VCaP (cell line): ENCODE results near the gene UBL7.

Experiments used
- H3K27ac ChIP-seq: fragments of 450-650 bp; 2 replicates; pipeline ENCODE4 v1.5.1; 2017
- TF ChIP-seq, protein P1 (sequence below): fragments of 450-650 bp; conservative IDR thresholded peaks from 2 replicates; pipeline ENCODE4 v1.5.1; 2017; ENCODE audit warnings: mild to moderate bottlenecking, moderate library complexity

UBL7 gene

DNA sequence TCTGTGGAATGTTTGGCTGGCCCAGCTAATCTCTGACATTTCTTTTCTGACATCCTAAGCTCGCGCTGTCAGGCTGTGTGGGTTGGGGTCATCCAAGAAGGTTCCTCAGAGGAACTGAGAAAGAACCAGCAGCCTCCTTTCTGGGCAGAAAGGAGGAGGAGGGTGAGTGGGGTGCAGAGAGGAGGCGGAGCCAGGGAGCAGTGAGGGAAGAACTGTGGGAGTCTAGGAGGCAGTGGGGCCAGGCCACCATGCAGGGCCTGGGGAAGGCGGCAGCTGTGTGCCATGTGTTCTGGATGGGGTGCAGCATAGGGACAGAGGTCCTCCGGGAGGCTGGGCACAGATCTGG is 32.5 kb downstream of the UBL7 start:
- H3K27ac ChIP-seq: no peak overlapping the region
- TF ChIP-seq, protein P1, sequence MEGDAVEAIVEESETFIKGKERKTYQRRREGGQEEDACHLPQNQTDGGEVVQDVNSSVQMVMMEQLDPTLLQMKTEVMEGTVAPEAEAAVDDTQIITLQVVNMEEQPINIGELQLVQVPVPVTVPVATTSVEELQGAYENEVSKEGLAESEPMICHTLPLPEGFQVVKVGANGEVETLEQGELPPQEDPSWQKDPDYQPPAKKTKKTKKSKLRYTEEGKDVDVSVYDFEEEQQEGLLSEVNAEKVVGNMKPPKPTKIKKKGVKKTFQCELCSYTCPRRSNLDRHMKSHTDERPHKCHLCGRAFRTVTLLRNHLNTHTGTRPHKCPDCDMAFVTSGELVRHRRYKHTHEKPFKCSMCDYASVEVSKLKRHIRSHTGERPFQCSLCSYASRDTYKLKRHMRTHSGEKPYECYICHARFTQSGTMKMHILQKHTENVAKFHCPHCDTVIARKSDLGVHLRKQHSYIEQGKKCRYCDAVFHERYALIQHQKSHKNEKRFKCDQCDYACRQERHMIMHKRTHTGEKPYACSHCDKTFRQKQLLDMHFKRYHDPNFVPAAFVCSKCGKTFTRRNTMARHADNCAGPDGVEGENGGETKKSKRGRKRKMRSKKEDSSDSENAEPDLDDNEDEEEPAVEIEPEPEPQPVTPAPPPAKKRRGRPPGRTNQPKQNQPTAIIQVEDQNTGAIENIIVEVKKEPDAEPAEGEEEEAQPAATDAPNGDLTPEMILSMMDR: no peak

- TF ChIP-seq, protein P1: no peak
- no peak overlapping the region for H3K27ac ChIP-seq
Observed at GRCh38 chr15:74427607-74428441, 33.1 kb downstream of the UBL7 start.

DNA sequence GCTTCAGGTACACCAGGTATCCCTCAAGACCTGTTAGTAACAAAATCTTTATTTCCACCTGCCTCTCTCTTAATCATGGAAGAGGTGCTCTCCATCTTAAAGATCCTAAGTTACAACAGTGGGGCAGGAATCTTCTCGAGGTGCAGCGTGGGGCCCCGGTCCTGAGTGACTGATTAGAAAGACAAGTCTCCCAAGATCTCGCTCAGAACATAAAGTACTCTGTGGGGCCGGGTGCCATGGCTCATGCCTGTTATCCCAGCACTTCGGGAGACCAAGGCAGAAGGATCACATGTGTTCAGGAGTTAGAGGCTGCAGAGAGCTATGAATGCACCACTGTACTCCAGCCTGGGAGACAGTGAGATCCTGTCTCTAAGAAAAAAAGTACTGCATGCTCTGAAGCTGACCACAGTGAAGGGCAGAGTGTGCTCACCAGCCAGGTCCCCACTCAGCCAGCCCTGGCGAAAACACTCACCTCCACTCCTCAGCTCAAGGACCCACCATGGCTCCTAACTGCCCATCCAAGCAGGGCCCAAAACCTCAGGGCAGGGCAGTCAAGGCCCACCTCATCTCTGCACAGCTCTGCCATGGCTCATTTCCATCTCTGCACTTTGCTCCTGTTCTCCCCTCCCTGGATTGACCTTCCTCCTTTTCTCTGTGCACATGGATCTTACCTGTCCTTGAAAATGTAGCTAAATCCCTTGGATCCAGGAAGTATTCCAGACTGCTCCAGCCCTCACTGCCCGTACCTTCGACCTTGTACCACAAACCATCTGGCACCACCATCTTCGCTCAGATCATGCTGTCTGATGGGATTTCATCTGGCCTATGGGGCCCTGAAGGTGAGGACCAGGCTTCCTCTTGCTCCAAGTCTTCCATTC is 34.3 kb downstream of the UBL7 start:
- TF ChIP-seq, protein P1: no peak
- H3K27ac ChIP-seq: no peak overlapping the region

DNA sequence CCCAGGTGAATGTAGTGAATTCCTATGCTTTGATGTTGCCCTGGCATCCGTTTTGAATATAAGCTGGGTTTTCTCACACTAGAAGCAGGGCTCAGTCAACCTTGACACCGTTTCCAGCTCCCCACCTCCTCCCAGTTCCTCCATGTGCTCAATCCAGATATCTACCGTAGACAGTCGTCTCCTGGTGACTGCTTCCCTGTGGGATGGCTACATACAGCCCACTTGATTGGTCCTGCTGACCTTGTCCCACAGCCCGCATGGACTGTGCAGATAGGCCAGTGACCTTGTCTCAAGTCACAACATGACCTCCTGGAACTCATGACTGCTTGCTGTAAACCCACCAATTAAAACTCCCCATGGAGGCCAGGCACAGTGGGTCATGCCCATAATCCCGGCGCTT is 35.3 kb downstream of the UBL7 start:
- TF ChIP-seq, protein P1: no peak
- H3K27ac ChIP-seq: no peak overlapping the region

GRCh38 chr15:74424901-74425528 is 35.9 kb downstream of the UBL7 start:
- TF ChIP-seq, protein P1: no peak
- H3K27ac ChIP-seq: no peak overlapping the region

- H3K27ac ChIP-seq: no peak overlapping the region
- TF ChIP-seq, protein P1: no peak
Observed at GRCh38 chr15:74423431-74424257, 37.3 kb downstream of the UBL7 start.
